Limb (tissue), 2 donors: Measurements from ENCODE around the gene KRTAP5-1.

ENCODE experiments used
- DNase-seq, 2 donors: peaks; one replicate each; pipeline ENCODE4 v3.0.0-alpha.2; 2016; ENCODE audit errors: extremely low spot score in 2 of 2

The KRTAP5-1 gene

GRCh38 chr11:1572197-1573076 lies 12.6 kb downstream of the KRTAP5-1 start, which contains the start of gene DUSP8:
Gene DUSP8, minus strand, starts transcription at chr11:1572271. Its CDS starts 6,445 bp downstream, at chr11:1565826.
- DNase-seq, result peak; percentile 74 to 95

- DNase-seq, result peak in 1 of 2 donors; percentile 62
Observed at GRCh38 chr11:1571760-1572196, 13.3 kb downstream of the KRTAP5-1 start.

- DNase-seq, result peak in 1 of 2 donors; percentile 72
Observed at GRCh38 chr11:1570896-1571759, 14.0 kb downstream of the KRTAP5-1 start.

- DNase-seq, result no peak
Observed at GRCh38 chr11:1570531-1570895, 14.6 kb downstream of the KRTAP5-1 start.

GRCh38 chr11:1570001-1570453 lies 15.1 kb downstream of the KRTAP5-1 start:
- peak in 1 of 2 donors; percentile 28 for DNase-seq

GRCh38 chr11:1569251-1569780 lies 15.8 kb downstream of the KRTAP5-1 start:
- peak in 1 of 2 donors; percentile 30 for DNase-seq

GRCh38 chr11:1568441-1568911 lies 16.6 kb downstream of the KRTAP5-1 start:
- peak in 1 of 2 donors; percentile 59 for DNase-seq

GRCh38 chr11:1567721-1568100 lies 17.4 kb downstream of the KRTAP5-1 start:
- DNase-seq, result no peak

- no peak for DNase-seq
Observed at GRCh38 chr11:1567052-1567720, 17.9 kb downstream of the KRTAP5-1 start.

- no peak for DNase-seq
Observed at GRCh38 chr11:1566381-1567051, 18.6 kb downstream of the KRTAP5-1 start.

GRCh38 chr11:1565904-1566247 lies 19.2 kb downstream of the KRTAP5-1 start:
- no peak for DNase-seq

- peak in 1 of 2 donors; percentile 35 for DNase-seq
Observed at GRCh38 chr11:1565173-1565903, 19.7 kb downstream of the KRTAP5-1 start.

GRCh38 chr11:1564535-1565172 lies 20.4 kb downstream of the KRTAP5-1 start:
- peak; percentile 47 to 86 for DNase-seq

GRCh38 chr11:1563697-1564534 lies 21.2 kb downstream of the KRTAP5-1 start:
- DNase-seq, result no peak

GRCh38 chr11:1563149-1563638 lies 21.9 kb downstream of the KRTAP5-1 start:
- peak in 1 of 2 donors; percentile 30 for DNase-seq

- no peak for DNase-seq
Observed at GRCh38 chr11:1562469-1563148, 22.5 kb downstream of the KRTAP5-1 start.

- no peak for DNase-seq
Observed at GRCh38 chr11:1561955-1562354, 23.1 kb downstream of the KRTAP5-1 start.

- DNase-seq, result no peak
Observed at GRCh38 chr11:1561266-1561665, 23.8 kb downstream of the KRTAP5-1 start.
